HG02763 (cell line): ENCODE measurements around the gene SUMO4.

Source experiments
- ATAC-seq: cut with Tn5 transposase; IDR thresholded peaks from one replicate; pipeline ENCODE4 v1.9.1; 2021; ENCODE audit warnings: mild to moderate bottlenecking, moderate library complexity; ENCODE audit not compliant: unreplicated experiment

The SUMO4 gene

GRCh38 chr6:149389509-149390297 is 10.4 kb upstream of the SUMO4 start:
- ATAC-seq = no peak

GRCh38 chr6:149392093-149392492 is 8.0 kb upstream of the SUMO4 start:
- no peak for ATAC-seq

GRCh38 chr6:149392535-149392934 is 7.5 kb upstream of the SUMO4 start:
- no peak for ATAC-seq

GRCh38 chr6:149393002-149393679 is 6.9 kb upstream of the SUMO4 start:
- ATAC-seq = no peak

GRCh38 chr6:149395185-149395584 is 4.9 kb upstream of the SUMO4 start:
- ATAC-seq = no peak

- no peak for ATAC-seq
Measured at GRCh38 chr6:149397384-149397783, 2.7 kb upstream of the SUMO4 start.

GRCh38 chr6:149403534-149403933 is 3.5 kb downstream of the SUMO4 start:
- no peak for ATAC-seq

- no peak for ATAC-seq
Measured at GRCh38 chr6:149405823-149406765, 6.0 kb downstream of the SUMO4 start.

- ATAC-seq = no peak
Measured at GRCh38 chr6:149409617-149410016, 9.6 kb downstream of the SUMO4 start.

GRCh38 chr6:149410557-149410956 is 10.5 kb downstream of the SUMO4 start:
- ATAC-seq = no peak

- no peak for ATAC-seq
Measured at GRCh38 chr6:149414009-149414408, 13.9 kb downstream of the SUMO4 start.

GRCh38 chr6:149414821-149415220 is 14.8 kb downstream of the SUMO4 start:
- no peak for ATAC-seq

- no peak for ATAC-seq
Measured at GRCh38 chr6:149419696-149420404, 19.8 kb downstream of the SUMO4 start.

GRCh38 chr6:149421132-149421531 is 21.1 kb downstream of the SUMO4 start:
- no peak for ATAC-seq

GRCh38 chr6:149422581-149422980 is 22.5 kb downstream of the SUMO4 start:
- no peak for ATAC-seq

- no peak for ATAC-seq
Measured at GRCh38 chr6:149423964-149424440, 23.9 kb downstream of the SUMO4 start.

GRCh38 chr6:149425224-149425623 is 25.2 kb downstream of the SUMO4 start:
- ATAC-seq = no peak

- no peak for ATAC-seq
Measured at GRCh38 chr6:149425754-149426153, 25.7 kb downstream of the SUMO4 start.

GRCh38 chr6:149428606-149429005 is 28.5 kb downstream of the SUMO4 start:
- ATAC-seq = no peak
